Midbrain (tissue), 1 donor: ENCODE data around the gene ITGB7.

Source experiments
- DNase-seq: peaks from one replicate; lab custom pipeline; 2025; lab: John Stamatoyannopoulos, UW

ITGB7 gene

GRCh38 chr12:53145383-53146260 is 61.4 kb downstream of the ITGB7 start:
- DNase-seq: no peak

GRCh38 chr12:53143355-53143754 is 63.7 kb downstream of the ITGB7 start:
- DNase-seq: no peak
